ENCODE results near the gene BCKDHB.

BCKDHB gene

GRCh38 chr6:80338201-80338836 is 231.8 kb downstream of the BCKDHB start:
- DNase-seq (ENCODE audit: low read depth) = no peak
- peak; percentile 64 for TF ChIP-seq CTCF (IDR thresholded peaks at IDR 0.05; ENCODE audit: low read depth, low read length, missing control alignments)
- H3K4me3 ChIP-seq (ENCODE audit: low read depth, low read length) = no peak overlapping the region
- in situ Hi-C loops (cut with HindIII; ENCODE audit: low sequenced_read_pairs) = no loop called here

- no peak overlapping the region for H3K4me3 ChIP-seq (ENCODE audit: low read depth, low read length)
- no peak for TF ChIP-seq CTCF (IDR thresholded peaks at IDR 0.05; ENCODE audit: low read depth, low read length, missing control alignments)
- no peak for DNase-seq (ENCODE audit: low read depth)
- in situ Hi-C loops (cut with HindIII; ENCODE audit: low sequenced_read_pairs) = no loop called here
These were observed 232.9 kb downstream of the BCKDHB start for GRCh38 chr6:80339421-80339820.

GRCh38 chr6:80340280-80340679 is 233.8 kb downstream of the BCKDHB start:
- no peak for DNase-seq (ENCODE audit: low read depth)
- H3K4me3 ChIP-seq (ENCODE audit: low read depth, low read length) = no peak overlapping the region
- no peak for TF ChIP-seq CTCF (IDR thresholded peaks at IDR 0.05; ENCODE audit: low read depth, low read length, missing control alignments)
- in situ Hi-C loops (cut with HindIII; ENCODE audit: low sequenced_read_pairs) = no loop called here

- no peak overlapping the region for H3K4me3 ChIP-seq (ENCODE audit: low read depth, low read length)
- DNase-seq (ENCODE audit: low read depth) = no peak
- TF ChIP-seq CTCF (IDR thresholded peaks at IDR 0.05; ENCODE audit: low read depth, low read length, missing control alignments) = no peak
- in situ Hi-C loops (cut with HindIII; ENCODE audit: low sequenced_read_pairs) = no loop called here
These were observed 234.2 kb downstream of the BCKDHB start for GRCh38 chr6:80340686-80341085.

- DNase-seq (ENCODE audit: low read depth) = no peak
These were observed 234.9 kb downstream of the BCKDHB start for GRCh38 chr6:80341330-80341729.

GRCh38 chr6:80343511-80343910 is 237.0 kb downstream of the BCKDHB start:
- no peak for DNase-seq (ENCODE audit: low read depth)
- H3K4me3 ChIP-seq (ENCODE audit: low read depth, low read length) = no peak overlapping the region
- in situ Hi-C loops (cut with HindIII; ENCODE audit: low sequenced_read_pairs) = no loop called here
- TF ChIP-seq CTCF (IDR thresholded peaks at IDR 0.05; ENCODE audit: low read depth, low read length, missing control alignments) = no peak

More at GRCh38 chr6:80341330-80341729, 234.9 kb downstream of the BCKDHB start:
- in situ Hi-C loops (cut with HindIII; ENCODE audit: low sequenced_read_pairs) = no loop called here
- no peak overlapping the region for H3K4me3 ChIP-seq (ENCODE audit: low read depth, low read length)
- TF ChIP-seq CTCF (IDR thresholded peaks at IDR 0.05; ENCODE audit: low read depth, low read length, missing control alignments) = no peak
